KMS-11 (cell line): Measurements from ENCODE around the gene PEF1.

Experiments used
- H2AFZ ChIP-seq: fragments of 200-600 bp; sonication (generic); 2 replicates; pipeline ENCODE4 v1.6.1; 2016; ENCODE audit warnings: antibody characterized with exemption, mixed run types, low read depth
- H3K27ac ChIP-seq: fragments of 200-600 bp; sonication (generic); 2 replicates; pipeline ENCODE4 v1.6.1; 2016; ENCODE audit warnings: mild to moderate bottlenecking, mixed run types
- H3K27me3 ChIP-seq: fragments of 200-600 bp; sonication (generic); 2 replicates; pipeline ENCODE4 v1.6.1; 2017; ENCODE audit warnings: mild to moderate bottlenecking, low read depth, mixed run types, moderate library complexity; ENCODE audit not compliant: insufficient read depth
- H3K36me3 ChIP-seq: fragments of 200-600 bp; sonication (generic); 2 replicates; pipeline ENCODE4 v1.6.1; 2017; ENCODE audit warnings: mild to moderate bottlenecking, mixed run types; ENCODE audit not compliant: insufficient read depth
- H3K4me1 ChIP-seq: fragments of 200-600 bp; sonication (generic); 2 replicates; pipeline ENCODE4 v1.6.1; 2016; ENCODE audit warnings: mild to moderate bottlenecking, low read depth, mixed run types; ENCODE audit not compliant: poor library complexity, severe bottlenecking
- H3K4me2 ChIP-seq: fragments of 200-600 bp; sonication (generic); 2 replicates; pipeline ENCODE4 v1.7.0; 2016; ENCODE audit warnings: mild to moderate bottlenecking, mixed run types
- H3K4me3 ChIP-seq: fragments of 200-600 bp; sonication (generic); IDR thresholded peaks from 2 replicates; pipeline ENCODE4 v1.6.1; 2017; ENCODE audit warnings: low read depth, low read length, mixed read lengths; ENCODE audit not compliant: insufficient read depth
- H3K79me2 ChIP-seq: fragments of 200-600 bp; sonication (generic); 2 replicates; pipeline ENCODE4 v1.6.1; 2016; ENCODE audit warnings: low read depth, mixed run types; ENCODE audit not compliant: insufficient read depth
- H3K9ac ChIP-seq: fragments of 200-600 bp; sonication (generic); 2 replicates; pipeline ENCODE4 v1.6.1; 2016; ENCODE audit warnings: mild to moderate bottlenecking, mixed run types
- H4K20me1 ChIP-seq: fragments of 200-600 bp; sonication (generic); 2 replicates; pipeline ENCODE4 v1.6.1; 2016; ENCODE audit warnings: mild to moderate bottlenecking, mixed run types; ENCODE audit not compliant: insufficient read depth
- CTCF ChIP-seq: fragments of 200-600 bp; sonication (generic); conservative IDR thresholded peaks from 2 replicates; pipeline ENCODE4 v1.6.1; 2017; ENCODE audit warnings: low read depth, mild to moderate bottlenecking, antibody characterized with exemption, low read length, moderate library complexity, mixed read lengths

The PEF1 gene

GRCh38 chr1:31583995-31584868 lies 60.4 kb downstream of the PEF1 start:
- H3K9ac ChIP-seq, result no peak overlapping the region
- no peaks in the 10 kb centered on the region for H3K4me1 ChIP-seq
- no peaks in the 10 kb centered on the region for H3K79me2 ChIP-seq
- H4K20me1 ChIP-seq, result no peaks in the 10 kb centered on the region
- no peak overlapping the region for H3K4me3 ChIP-seq
- H3K27me3 ChIP-seq, result peaks cover 3% of the 10 kb centered on the region; the same call in 1 of the 2 replicates
- no peak for TF ChIP-seq CTCF
- no peaks in the 10 kb centered on the region for H3K36me3 ChIP-seq
- H3K27ac ChIP-seq, result no peak overlapping the region
- H3K4me2 ChIP-seq, result no peak overlapping the region
- H2AFZ ChIP-seq, result no peak overlapping the region

GRCh38 chr1:31583082-31583994 lies 61.3 kb downstream of the PEF1 start:
- no peak overlapping the region for H3K4me2 ChIP-seq
- H3K4me1 ChIP-seq, result no peaks in the 10 kb centered on the region
- H3K79me2 ChIP-seq, result no peaks in the 10 kb centered on the region

DNA sequence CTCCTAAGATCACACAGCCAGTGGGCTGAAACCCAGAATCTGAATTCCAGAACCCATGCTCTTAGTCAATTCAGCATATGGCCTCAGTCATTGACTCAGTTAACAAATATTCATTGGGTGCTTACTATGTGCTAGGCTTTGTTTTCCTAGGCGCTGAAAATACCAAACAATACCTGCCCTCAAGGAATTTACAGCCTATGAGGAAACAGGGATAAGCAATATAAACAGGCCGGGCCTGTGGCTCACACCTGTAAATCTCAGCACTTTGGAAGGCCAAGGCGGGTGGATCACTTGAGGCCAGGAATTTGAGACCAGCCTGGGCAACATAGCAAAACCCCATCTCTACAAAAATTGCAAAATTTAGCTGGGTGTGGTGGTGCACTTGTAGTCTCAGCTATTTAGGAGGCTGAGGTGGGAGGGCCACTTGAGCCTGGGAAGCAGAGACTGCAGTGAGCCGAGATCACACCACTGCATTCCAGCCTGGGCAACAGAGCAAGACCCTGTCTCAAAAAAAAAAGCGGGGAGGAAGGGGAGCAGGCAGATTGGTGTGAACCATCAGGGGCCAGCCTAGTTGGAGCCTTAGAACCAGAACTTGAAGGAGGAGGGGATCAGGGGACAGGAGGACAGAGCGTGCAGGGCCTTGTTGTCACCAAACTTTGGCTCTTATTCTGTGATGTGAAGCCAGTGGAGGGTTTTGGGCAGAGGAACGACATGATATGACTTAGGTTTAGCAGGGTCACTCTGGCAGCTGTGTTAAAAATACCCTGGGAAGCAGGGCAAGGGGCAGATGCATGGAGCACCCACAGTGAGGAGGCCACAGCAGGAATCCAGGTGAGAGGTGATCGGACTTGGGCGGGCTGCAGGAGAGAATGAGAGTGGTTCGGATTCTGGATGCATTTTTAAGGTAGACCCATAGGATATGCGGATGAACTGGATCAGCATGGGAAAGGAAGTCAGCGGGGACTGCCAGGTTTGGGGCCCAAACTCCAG lies 62.6 kb downstream of the PEF1 start:
- peaks cover 3% of the 10 kb centered on the region; the same call in 1 of the 2 replicates for H3K27me3 ChIP-seq
- H2AFZ ChIP-seq, result no peak overlapping the region
- H3K27ac ChIP-seq, result no peak overlapping the region
- no peak overlapping the region for H3K4me3 ChIP-seq
- H3K4me2 ChIP-seq, result no peak overlapping the region
- TF ChIP-seq CTCF, result no peak
- no peaks in the 10 kb centered on the region for H3K36me3 ChIP-seq
- H3K79me2 ChIP-seq, result no peaks in the 10 kb centered on the region
- H3K4me1 ChIP-seq, result no peaks in the 10 kb centered on the region
- no peaks in the 10 kb centered on the region for H4K20me1 ChIP-seq
- H3K9ac ChIP-seq, result no peak overlapping the region

More at GRCh38 chr1:31583082-31583994, 61.3 kb downstream of the PEF1 start:
- H3K4me3 ChIP-seq, result no peak overlapping the region
- peaks cover 3% of the 10 kb centered on the region; the same call in 1 of the 2 replicates for H3K27me3 ChIP-seq
- no peaks in the 10 kb centered on the region for H4K20me1 ChIP-seq
- no peak for TF ChIP-seq CTCF
- no peaks in the 10 kb centered on the region for H3K36me3 ChIP-seq
- H3K9ac ChIP-seq, result no peak overlapping the region
- no peak overlapping the region for H2AFZ ChIP-seq
- H3K27ac ChIP-seq, result no peak overlapping the region
